ENCODE data around the gene ACER2.

DNA sequence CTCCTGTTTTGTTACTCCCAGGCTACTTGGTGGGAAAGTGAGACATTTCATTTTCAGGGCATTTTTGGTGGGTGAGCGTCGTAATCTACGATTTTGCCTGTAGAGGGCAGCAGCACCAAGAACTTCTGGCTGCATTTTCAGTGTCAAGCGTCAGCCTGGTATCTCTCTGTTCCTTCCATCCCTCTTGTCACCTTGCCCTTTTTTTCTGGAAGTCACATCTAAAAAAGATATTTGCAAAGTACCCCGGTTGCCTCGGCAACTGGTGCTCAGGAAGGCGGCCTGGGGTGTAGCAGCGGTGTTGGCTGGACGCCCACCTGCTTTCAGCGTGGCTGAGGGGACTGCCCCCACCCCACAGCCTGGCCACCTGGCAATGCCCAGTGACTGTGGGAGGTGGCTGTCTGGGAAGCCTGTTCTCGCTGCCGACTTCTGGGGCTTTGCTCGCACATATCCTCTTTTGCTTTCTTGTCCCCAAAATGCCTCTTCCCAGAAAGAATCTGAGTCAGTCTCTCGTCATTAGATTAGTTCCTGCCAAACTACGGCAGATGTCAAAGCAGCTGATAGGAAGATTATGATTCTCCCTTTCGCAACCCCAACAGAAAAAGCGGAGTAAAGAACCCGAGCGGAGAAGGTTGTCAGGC, 84.5 kb downstream of the ACER2 start:
- TF ChIP-seq ZNF621 (tag by site-specific recombination; IDR thresholded peaks at IDR 0.05) (no peak), ZNF335 (tag by site-specific recombination; conservative IDR thresholded peaks at IDR 0.05) (no peak), CTCF (tag by site-specific recombination; IDR thresholded peaks at IDR 0.05) (no peak), ZNF248 (tag by site-specific recombination; IDR thresholded peaks at IDR 0.05) (no peak), TCF7L2 (IDR thresholded peaks at IDR 0.05; ENCODE audit: borderline replicate concordance, low read depth, low read length) (no peak), REST (tag by site-specific recombination; IDR thresholded peaks at IDR 0.05) (no peak), ZNF324 (tag by site-specific recombination; IDR thresholded peaks at IDR 0.05) (no peak), KLF16 (tag by site-specific recombination; IDR thresholded peaks at IDR 0.05) (no peak), KLF10 (tag by site-specific recombination; IDR thresholded peaks at IDR 0.05) (no peak)
- TF ChIP-seq, protein P1, sequence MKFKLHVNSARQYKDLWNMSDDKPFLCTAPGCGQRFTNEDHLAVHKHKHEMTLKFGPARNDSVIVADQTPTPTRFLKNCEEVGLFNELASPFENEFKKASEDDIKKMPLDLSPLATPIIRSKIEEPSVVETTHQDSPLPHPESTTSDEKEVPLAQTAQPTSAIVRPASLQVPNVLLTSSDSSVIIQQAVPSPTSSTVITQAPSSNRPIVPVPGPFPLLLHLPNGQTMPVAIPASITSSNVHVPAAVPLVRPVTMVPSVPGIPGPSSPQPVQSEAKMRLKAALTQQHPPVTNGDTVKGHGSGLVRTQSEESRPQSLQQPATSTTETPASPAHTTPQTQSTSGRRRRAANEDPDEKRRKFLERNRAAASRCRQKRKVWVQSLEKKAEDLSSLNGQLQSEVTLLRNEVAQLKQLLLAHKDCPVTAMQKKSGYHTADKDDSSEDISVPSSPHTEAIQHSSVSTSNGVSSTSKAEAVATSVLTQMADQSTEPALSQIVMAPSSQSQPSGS (tag by site-specific recombination; IDR thresholded peaks at IDR 0.05; ENCODE audit: low read depth) = no peak
- TF ChIP-seq, protein P2, sequence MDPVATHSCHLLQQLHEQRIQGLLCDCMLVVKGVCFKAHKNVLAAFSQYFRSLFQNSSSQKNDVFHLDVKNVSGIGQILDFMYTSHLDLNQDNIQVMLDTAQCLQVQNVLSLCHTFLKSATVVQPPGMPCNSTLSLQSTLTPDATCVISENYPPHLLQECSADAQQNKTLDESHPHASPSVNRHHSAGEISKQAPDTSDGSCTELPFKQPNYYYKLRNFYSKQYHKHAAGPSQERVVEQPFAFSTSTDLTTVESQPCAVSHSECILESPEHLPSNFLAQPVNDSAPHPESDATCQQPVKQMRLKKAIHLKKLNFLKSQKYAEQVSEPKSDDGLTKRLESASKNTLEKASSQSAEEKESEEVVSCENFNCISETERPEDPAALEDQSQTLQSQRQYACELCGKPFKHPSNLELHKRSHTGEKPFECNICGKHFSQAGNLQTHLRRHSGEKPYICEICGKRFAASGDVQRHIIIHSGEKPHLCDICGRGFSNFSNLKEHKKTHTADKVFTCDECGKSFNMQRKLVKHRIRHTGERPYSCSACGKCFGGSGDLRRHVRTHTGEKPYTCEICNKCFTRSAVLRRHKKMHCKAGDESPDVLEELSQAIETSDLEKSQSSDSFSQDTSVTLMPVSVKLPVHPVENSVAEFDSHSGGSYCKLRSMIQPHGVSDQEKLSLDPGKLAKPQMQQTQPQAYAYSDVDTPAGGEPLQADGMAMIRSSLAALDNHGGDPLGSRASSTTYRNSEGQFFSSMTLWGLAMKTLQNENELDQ (tag by site-specific recombination; IDR thresholded peaks at IDR 0.05; ENCODE audit: low read depth) = no peak

Measured in HEK293 (cell line).